GM23338 (cell line): Measurements from ENCODE around the gene NTRK1. TPM values are rescaled to one million over a fixed set of nuclear protein-coding genes. Genes with fewer than 3 reads are reported as not detected.

ENCODE experiments used
- ATAC-seq: fragments of 200-7000 bp; cut with Tn5 transposase; 3 replicates; pipeline ENCODE4 v1.9.1; 2020
- DNase-seq: peaks from one replicate; pipeline ENCODE4 v3.0.0-alpha.2; 2015; ENCODE audit warnings: low spot score
- H2AFZ ChIP-seq: fragments of 200-600 bp; sonication (generic); 2 replicates; pipeline ENCODE4 v1.8.0; 2016; ENCODE audit warnings: antibody characterized with exemption, mild to moderate bottlenecking, moderate library complexity
- H3F3A ChIP-seq: fragments of 200-600 bp; sonication (generic); replicated peaks from 2 replicates; pipeline ENCODE4 v1.8.0; 2017; ENCODE audit warnings: antibody characterized with exemption, mixed run types, low read depth
- H3K27ac ChIP-seq: fragments of 200-600 bp; sonication (generic); 2 replicates; pipeline ENCODE4 v1.6.1; 2016; ENCODE audit warnings: low read depth
- H3K27me3 ChIP-seq: fragments of 200-600 bp; sonication (generic); 2 replicates; pipeline ENCODE4 v1.8.0; 2016; ENCODE audit warnings: mild to moderate bottlenecking, mixed run types, moderate library complexity; ENCODE audit not compliant: insufficient read depth
- H3K36me3 ChIP-seq: fragments of 200-600 bp; sonication (generic); 2 replicates; pipeline ENCODE4 v1.8.0; 2016; ENCODE audit warnings: mild to moderate bottlenecking; ENCODE audit not compliant: insufficient read depth
- H3K4me1 ChIP-seq: fragments of 200-600 bp; sonication (generic); 2 replicates; pipeline ENCODE4 v1.8.0; 2016; ENCODE audit warnings: mild to moderate bottlenecking, moderate library complexity; ENCODE audit not compliant: insufficient read depth
- H3K4me2 ChIP-seq: fragments of 200-600 bp; sonication (generic); 2 replicates; pipeline ENCODE4 v1.7.1; 2017; ENCODE audit warnings: mixed run types
- H3K4me3 ChIP-seq: fragments of 200-600 bp; sonication (generic); 2 replicates; pipeline ENCODE4 v1.6.1; 2016; ENCODE audit warnings: mixed run types
- H3K79me2 ChIP-seq: fragments of 200-600 bp; sonication (generic); replicated peaks from 2 replicates; pipeline ENCODE4 v1.8.0; 2017; ENCODE audit warnings: mild to moderate bottlenecking; ENCODE audit not compliant: insufficient read depth
- H3K9me2 ChIP-seq: fragments of 200-600 bp; sonication (generic); 2 replicates; pipeline ENCODE4 v1.8.0; 2017; ENCODE audit not compliant: insufficient read depth
- H4K20me1 ChIP-seq: fragments of 200-600 bp; sonication (generic); replicated peaks from 2 replicates; pipeline ENCODE4 v1.8.0; 2017; ENCODE audit warnings: mild to moderate bottlenecking; ENCODE audit not compliant: insufficient read depth
- H3K27ac Mint-ChIP-seq: 2 replicates; pipeline ENCODE4 v1.8.0; 2020; ENCODE audit warnings: inconsistent platforms, mild to moderate bottlenecking, moderate library complexity, mixed read lengths
- H3K27me3 Mint-ChIP-seq: 3 replicates; pipeline ENCODE4 v1.8.0; 2022; ENCODE audit warnings: low read depth, mild to moderate bottlenecking, moderate library complexity, mixed read lengths, inconsistent platforms; ENCODE audit not compliant: insufficient read depth, poor library complexity
- H3K36me3 Mint-ChIP-seq: 3 replicates; pipeline ENCODE4 v1.8.0; 2021; ENCODE audit warnings: low read depth, mild to moderate bottlenecking, inconsistent platforms, moderate library complexity, mixed read lengths
- H3K4me1 Mint-ChIP-seq: 3 replicates; pipeline ENCODE4 v1.8.0; 2020; ENCODE audit warnings: mild to moderate bottlenecking, inconsistent platforms, mixed read lengths
- H3K4me3 Mint-ChIP-seq: 3 replicates; pipeline ENCODE4 v1.8.0; 2021; ENCODE audit warnings: moderate library complexity, mild to moderate bottlenecking, inconsistent platforms, mixed read lengths
- H3K9me3 Mint-ChIP-seq: 3 replicates; pipeline ENCODE4 v1.8.0; 2020; ENCODE audit warnings: moderate library complexity, mild to moderate bottlenecking, inconsistent platforms, mixed read lengths
- CREB1 ChIP-seq: fragments of 250-450 bp; sonication (Bioruptor Pico); IDR thresholded peaks from 2 replicates; pipeline ENCODE4 v1.5.0; 2020; ENCODE audit warnings: low read depth, mild to moderate bottlenecking, moderate library complexity
- EZH2 ChIP-seq: fragments of 200-600 bp; sonication (generic); IDR thresholded peaks from one replicate; pipeline ENCODE4 v1.8.0; 2017; ENCODE audit warnings: antibody characterized with exemption, mild to moderate bottlenecking, low read depth; ENCODE audit not compliant: unreplicated experiment
- EZH2phosphoT487 ChIP-seq: fragments of 200-600 bp; sonication (generic); IDR thresholded peaks from one replicate; pipeline ENCODE4 v1.8.1; 2018; ENCODE audit warnings: antibody characterized with exemption; ENCODE audit not compliant: unreplicated experiment
- JUNB ChIP-seq: IDR thresholded peaks from one replicate; pipeline ENCODE4 v1.6.1; 2016; ENCODE audit warnings: antibody characterized with exemption; ENCODE audit not compliant: unreplicated experiment
- NANOG ChIP-seq: IDR thresholded peaks from 2 replicates; pipeline ENCODE4 v1.6.1; 2016; ENCODE audit warnings: antibody characterized with exemption, borderline replicate concordance
- POLR2AphosphoS5 ChIP-seq: IDR thresholded peaks from 2 replicates; pipeline ENCODE4 v1.6.1; 2016; ENCODE audit warnings: antibody characterized with exemption, low read depth
- STAT1 ChIP-seq: IDR thresholded peaks from one replicate; pipeline ENCODE4 v1.6.1; 2016; ENCODE audit warnings: antibody characterized with exemption; ENCODE audit not compliant: unreplicated experiment
- ZNF114 ChIP-seq: fragments of 250-450 bp; sonication (Bioruptor Pico); IDR thresholded peaks from 2 replicates; pipeline ENCODE4 v1.5.0; 2020; ENCODE audit warnings: mild to moderate bottlenecking, moderate library complexity
- ZNF331 ChIP-seq: fragments of 250-450 bp; sonication (Bioruptor Pico); IDR thresholded peaks from 2 replicates; pipeline ENCODE4 v1.5.0; 2020; ENCODE audit warnings: low read depth, mild to moderate bottlenecking, moderate library complexity
- polyA plus RNA-seq: library from polyadenylated mRNA; unstranded; fragments of >200 nt; fragmentation: Nextera tagmentation; extraction: Ambion mirVana; gene quantifications from 2 replicates; pipeline ENCODE4 v1.2.1, GENCODE V29; 2016
- total RNA-seq: library from RNA; depleted of rRNA; stranded (reverse); fragments of >200 nt; shearing (Covaris generic); gene quantifications from 2 replicates; pipeline ENCODE4 v1.2.3, GENCODE V29; 2014
- TF ChIP-seq, protein P1 (sequence below), 2 experiments: fragments of 200-600 bp in 1 of 2; sonication (generic) in 1 of 2; conservative IDR thresholded peaks; 2 replicates each; pipeline versions ENCODE4 v1.5.1 to v1.6.1; 2016 to 2017; ENCODE audit warnings: antibody characterized with exemption in 2 of 2, low read depth in 2 of 2, mild to moderate bottlenecking in 2 of 2, moderate library complexity in 1 of 2
- TF ChIP-seq, protein P2 (sequence below): fragments of 250-450 bp; sonication (Bioruptor Pico); IDR thresholded peaks from 2 replicates; pipeline ENCODE4 v1.5.0; 2020; ENCODE audit warnings: mild to moderate bottlenecking, moderate library complexity
- TF ChIP-seq, protein P3 (sequence below): IDR thresholded peaks from 2 replicates; pipeline ENCODE4 v1.6.1; 2016; ENCODE audit warnings: antibody characterized with exemption
- TF ChIP-seq, protein P4 (sequence below): IDR thresholded peaks from one replicate; pipeline ENCODE4 v1.6.1; 2018; ENCODE audit warnings: antibody characterized with exemption; ENCODE audit not compliant: unreplicated experiment

NTRK1 gene
- total and polyA plus RNA-seq, 2 experiments from 2014 or later, result 0.42 to 0.45 TPM

DNA sequence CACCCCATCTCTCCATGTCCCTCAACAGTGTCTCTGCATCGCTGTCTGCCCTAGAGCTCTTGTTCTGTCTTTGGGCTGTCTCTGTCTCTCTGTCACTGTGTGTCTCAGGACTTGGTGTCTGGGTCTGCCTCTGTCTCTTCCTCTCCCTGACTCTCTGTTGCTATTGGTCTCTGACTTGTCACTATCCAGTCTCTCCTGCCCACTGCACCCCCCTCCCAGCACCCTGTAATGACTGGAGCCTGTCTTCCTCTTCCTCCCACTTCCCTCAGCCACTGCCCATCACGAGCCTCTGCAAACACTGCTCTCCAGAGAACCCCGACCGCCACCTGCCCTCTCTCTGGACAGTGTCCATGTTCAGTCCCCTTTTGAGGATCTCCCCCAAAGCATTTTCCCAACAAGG, 45.0 kb downstream of the NTRK1 start:
- Histone ChIP-seq H3K4me1 (peaks cover 3% of the 10 kb centered on the region; the same call in 1 of the 2 replicates), H3F3A (no peaks in the 10 kb centered on the region; the same call in 1 of the 2 replicates), H3K36me3 (no peaks in the 10 kb centered on the region), H2AFZ (no peak overlapping the region), H3K27ac (no peak overlapping the region), H3K27me3 (peaks cover 2% of the 10 kb centered on the region; the same call in 1 of the 2 replicates), H4K20me1 (no peaks in the 10 kb centered on the region), H3K9me2 (no peaks in the 10 kb centered on the region), H3K4me3 (no peak overlapping the region), H3K79me2 (no peaks in the 10 kb centered on the region), H3K4me2 (no peak overlapping the region)
- H3K4me3 Mint-ChIP-seq, result no peak overlapping the region
- TF ChIP-seq EZH2 (no peak), ZNF114 (CRISPR knock-in tag) (no peak), CREB1 (no peak), ZNF331 (CRISPR knock-in tag) (no peak), STAT1 (no peak), EZH2phosphoT487 (no peak), POLR2AphosphoS5 (no peak), NANOG (no peak), JUNB (no peak)
- TF ChIP-seq, protein P1, sequence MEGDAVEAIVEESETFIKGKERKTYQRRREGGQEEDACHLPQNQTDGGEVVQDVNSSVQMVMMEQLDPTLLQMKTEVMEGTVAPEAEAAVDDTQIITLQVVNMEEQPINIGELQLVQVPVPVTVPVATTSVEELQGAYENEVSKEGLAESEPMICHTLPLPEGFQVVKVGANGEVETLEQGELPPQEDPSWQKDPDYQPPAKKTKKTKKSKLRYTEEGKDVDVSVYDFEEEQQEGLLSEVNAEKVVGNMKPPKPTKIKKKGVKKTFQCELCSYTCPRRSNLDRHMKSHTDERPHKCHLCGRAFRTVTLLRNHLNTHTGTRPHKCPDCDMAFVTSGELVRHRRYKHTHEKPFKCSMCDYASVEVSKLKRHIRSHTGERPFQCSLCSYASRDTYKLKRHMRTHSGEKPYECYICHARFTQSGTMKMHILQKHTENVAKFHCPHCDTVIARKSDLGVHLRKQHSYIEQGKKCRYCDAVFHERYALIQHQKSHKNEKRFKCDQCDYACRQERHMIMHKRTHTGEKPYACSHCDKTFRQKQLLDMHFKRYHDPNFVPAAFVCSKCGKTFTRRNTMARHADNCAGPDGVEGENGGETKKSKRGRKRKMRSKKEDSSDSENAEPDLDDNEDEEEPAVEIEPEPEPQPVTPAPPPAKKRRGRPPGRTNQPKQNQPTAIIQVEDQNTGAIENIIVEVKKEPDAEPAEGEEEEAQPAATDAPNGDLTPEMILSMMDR (conservative IDR thresholded peaks at IDR 0.05; ENCODE audit: low read depth in 2 of 2), result no peak
- TF ChIP-seq, protein P2, sequence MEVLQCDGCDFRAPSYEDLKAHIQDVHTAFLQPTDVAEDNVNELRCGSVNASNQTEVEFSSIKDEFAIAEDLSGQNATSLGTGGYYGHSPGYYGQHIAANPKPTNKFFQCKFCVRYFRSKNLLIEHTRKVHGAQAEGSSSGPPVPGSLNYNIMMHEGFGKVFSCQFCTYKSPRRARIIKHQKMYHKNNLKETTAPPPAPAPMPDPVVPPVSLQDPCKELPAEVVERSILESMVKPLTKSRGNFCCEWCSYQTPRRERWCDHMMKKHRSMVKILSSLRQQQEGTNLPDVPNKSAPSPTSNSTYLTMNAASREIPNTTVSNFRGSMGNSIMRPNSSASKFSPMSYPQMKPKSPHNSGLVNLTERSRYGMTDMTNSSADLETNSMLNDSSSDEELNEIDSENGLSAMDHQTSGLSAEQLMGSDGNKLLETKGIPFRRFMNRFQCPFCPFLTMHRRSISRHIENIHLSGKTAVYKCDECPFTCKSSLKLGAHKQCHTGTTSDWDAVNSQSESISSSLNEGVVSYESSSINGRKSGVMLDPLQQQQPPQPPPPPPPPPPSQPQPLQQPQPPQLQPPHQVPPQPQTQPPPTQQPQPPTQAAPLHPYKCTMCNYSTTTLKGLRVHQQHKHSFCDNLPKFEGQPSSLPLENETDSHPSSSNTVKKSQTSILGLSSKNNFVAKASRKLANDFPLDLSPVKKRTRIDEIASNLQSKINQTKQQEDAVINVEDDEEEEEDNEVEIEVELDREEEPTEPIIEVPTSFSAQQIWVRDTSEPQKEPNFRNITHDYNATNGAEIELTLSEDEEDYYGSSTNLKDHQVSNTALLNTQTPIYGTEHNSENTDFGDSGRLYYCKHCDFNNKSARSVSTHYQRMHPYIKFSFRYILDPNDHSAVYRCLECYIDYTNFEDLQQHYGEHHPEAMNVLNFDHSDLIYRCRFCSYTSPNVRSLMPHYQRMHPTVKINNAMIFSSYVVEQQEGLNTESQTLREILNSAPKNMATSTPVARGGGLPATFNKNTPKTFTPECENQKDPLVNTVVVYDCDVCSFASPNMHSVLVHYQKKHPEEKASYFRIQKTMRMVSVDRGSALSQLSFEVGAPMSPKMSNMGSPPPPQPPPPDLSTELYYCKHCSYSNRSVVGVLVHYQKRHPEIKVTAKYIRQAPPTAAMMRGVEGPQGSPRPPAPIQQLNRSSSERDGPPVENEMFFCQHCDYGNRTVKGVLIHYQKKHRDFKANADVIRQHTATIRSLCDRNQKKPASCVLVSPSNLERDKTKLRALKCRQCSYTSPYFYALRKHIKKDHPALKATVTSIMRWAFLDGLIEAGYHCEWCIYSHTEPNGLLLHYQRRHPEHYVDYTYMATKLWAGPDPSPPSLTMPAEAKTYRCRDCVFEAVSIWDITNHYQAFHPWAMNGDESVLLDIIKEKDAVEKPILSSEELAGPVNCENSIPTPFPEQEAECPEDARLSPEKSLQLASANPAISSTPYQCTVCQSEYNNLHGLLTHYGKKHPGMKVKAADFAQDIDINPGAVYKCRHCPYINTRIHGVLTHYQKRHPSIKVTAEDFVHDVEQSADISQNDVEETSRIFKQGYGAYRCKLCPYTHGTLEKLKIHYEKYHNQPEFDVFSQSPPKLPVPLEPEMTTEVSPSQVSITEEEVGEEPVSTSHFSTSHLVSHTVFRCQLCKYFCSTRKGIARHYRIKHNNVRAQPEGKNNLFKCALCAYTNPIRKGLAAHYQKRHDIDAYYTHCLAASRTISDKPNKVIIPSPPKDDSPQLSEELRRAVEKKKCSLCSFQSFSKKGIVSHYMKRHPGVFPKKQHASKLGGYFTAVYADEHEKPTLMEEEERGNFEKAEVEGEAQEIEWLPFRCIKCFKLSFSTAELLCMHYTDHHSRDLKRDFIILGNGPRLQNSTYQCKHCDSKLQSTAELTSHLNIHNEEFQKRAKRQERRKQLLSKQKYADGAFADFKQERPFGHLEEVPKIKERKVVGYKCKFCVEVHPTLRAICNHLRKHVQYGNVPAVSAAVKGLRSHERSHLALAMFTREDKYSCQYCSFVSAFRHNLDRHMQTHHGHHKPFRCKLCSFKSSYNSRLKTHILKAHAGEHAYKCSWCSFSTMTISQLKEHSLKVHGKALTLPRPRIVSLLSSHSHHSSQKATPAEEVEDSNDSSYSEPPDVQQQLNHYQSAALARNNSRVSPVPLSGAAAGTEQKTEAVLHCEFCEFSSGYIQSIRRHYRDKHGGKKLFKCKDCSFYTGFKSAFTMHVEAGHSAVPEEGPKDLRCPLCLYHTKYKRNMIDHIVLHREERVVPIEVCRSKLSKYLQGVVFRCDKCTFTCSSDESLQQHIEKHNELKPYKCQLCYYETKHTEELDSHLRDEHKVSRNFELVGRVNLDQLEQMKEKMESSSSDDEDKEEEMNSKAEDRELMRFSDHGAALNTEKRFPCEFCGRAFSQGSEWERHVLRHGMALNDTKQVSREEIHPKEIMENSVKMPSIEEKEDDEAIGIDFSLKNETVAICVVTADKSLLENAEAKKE (CRISPR knock-in tag), result no peak
- TF ChIP-seq, protein P3, sequence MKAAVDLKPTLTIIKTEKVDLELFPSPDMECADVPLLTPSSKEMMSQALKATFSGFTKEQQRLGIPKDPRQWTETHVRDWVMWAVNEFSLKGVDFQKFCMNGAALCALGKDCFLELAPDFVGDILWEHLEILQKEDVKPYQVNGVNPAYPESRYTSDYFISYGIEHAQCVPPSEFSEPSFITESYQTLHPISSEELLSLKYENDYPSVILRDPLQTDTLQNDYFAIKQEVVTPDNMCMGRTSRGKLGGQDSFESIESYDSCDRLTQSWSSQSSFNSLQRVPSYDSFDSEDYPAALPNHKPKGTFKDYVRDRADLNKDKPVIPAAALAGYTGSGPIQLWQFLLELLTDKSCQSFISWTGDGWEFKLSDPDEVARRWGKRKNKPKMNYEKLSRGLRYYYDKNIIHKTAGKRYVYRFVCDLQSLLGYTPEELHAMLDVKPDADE, result no peak
- TF ChIP-seq, protein P4, sequence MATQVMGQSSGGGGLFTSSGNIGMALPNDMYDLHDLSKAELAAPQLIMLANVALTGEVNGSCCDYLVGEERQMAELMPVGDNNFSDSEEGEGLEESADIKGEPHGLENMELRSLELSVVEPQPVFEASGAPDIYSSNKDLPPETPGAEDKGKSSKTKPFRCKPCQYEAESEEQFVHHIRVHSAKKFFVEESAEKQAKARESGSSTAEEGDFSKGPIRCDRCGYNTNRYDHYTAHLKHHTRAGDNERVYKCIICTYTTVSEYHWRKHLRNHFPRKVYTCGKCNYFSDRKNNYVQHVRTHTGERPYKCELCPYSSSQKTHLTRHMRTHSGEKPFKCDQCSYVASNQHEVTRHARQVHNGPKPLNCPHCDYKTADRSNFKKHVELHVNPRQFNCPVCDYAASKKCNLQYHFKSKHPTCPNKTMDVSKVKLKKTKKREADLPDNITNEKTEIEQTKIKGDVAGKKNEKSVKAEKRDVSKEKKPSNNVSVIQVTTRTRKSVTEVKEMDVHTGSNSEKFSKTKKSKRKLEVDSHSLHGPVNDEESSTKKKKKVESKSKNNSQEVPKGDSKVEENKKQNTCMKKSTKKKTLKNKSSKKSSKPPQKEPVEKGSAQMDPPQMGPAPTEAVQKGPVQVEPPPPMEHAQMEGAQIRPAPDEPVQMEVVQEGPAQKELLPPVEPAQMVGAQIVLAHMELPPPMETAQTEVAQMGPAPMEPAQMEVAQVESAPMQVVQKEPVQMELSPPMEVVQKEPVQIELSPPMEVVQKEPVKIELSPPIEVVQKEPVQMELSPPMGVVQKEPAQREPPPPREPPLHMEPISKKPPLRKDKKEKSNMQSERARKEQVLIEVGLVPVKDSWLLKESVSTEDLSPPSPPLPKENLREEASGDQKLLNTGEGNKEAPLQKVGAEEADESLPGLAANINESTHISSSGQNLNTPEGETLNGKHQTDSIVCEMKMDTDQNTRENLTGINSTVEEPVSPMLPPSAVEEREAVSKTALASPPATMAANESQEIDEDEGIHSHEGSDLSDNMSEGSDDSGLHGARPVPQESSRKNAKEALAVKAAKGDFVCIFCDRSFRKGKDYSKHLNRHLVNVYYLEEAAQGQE, result no peak
- H3K9me3 Mint-ChIP-seq, result no peaks in the 10 kb centered on the region
- H3K27ac Mint-ChIP-seq, result no peak overlapping the region
- DNase-seq (no peak), ATAC-seq (no peak)
- peaks cover 12% of the 10 kb centered on the region for H3K4me1 Mint-ChIP-seq
- H3K36me3 Mint-ChIP-seq, result no peaks in the 10 kb centered on the region
- H3K27me3 Mint-ChIP-seq, result peaks cover 26% of the 10 kb centered on the region
